ENCODE data around the gene CATSPERD.

CATSPERD gene

GRCh38 chr19:5789351-5789761, 68.9 kb downstream of the CATSPERD start:
- no peak for DNase-seq

DNA sequence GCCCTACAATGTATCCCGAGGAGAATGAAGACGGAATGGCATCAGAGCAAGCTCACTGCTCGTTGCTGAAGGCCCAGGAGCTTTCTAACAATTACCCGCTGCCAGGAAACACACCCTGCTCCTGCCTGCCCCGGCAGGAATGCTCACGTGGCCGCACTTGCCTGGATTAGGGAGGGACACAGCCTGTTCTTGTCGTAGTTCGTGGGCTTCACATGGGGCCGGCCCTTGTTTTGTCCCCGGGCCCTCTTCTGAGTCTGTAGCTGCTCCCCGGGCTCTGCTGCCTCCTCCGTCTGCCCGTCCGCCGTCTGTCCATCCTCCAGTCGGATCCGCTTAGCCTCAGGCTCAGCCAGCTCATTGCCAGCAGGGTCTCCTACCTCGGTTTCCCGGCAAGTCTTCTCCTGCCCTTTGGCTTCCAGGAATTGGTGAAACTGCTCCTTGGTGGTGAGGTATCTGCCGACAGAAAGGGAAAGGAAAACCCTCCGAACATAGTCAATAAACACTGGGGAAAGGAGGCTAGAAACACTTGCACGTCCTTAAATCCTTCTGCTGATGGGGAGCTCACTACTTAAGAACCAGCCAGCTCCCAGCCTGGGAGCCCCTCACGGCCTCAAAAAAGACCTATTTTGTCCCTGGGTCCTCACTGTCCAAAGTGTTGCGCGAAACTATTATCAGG, 69.6 kb downstream of the CATSPERD start:
- DNase-seq: no peak

DNA sequence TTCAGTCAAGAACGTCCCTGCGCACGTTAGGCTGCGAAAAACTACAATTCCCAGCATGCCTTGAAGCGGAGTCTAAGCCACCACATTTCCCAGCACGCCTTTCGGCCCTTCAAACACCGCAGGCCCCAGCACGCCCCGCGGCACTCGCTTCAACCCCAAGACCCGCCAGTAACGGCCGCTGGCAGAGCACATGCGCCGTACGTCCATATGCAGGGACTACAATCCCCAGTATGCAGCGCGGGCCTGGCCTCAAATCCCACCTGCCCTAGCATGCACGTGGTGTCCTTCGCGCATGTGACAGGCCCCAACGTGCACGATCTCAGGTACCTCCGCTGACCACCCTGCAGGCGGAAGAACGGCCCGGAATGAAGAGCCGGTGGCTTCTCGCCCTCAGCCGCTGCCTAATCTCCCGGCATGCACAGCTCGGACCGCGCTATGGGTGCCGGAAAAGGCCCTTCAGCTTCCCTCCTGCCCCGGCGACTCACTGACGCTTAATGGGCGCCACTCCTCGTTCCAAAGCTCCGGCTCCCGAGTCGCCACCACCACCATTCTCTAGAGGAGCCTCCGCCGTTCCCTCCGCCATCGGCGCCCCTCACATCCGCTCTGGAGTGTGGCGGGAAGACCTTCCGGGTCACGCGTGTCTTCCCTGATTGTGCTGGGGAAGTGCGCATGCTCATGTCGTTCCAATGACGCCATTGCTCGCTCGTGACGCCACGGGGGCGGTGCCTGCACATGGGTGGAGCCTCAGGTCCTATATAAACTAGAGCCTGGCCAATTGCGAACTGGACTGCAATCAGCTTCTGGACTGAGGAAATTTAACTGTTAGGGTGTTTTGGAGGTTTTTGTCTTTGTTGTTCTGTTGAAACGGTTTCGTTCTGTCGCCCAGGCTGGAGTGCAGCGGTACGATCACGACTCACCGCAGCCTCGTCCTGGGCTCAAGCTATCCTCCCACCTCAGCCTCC, 70.4 kb downstream of the CATSPERD start, which contains the start of gene DUS3L:
DUS3L (minus strand) TSS at position 605 of the 962 bp plus-strand sequence; CDS start at position 583, 22 bp downstream.
- peak; percentile 97 to 98 (median 97) for DNase-seq

GRCh38 chr19:5792224-5792623, 71.8 kb downstream of the CATSPERD start:
- no peak for DNase-seq

GRCh38 chr19:5793188-5793587, 72.8 kb downstream of the CATSPERD start:
- no peak for DNase-seq

GRCh38 chr19:5795382-5795919, 75.0 kb downstream of the CATSPERD start:
- DNase-seq: no peak

GRCh38 chr19:5798244-5798643, 77.8 kb downstream of the CATSPERD start:
- DNase-seq: no peak

GRCh38 chr19:5799247-5800241, 79.1 kb downstream of the CATSPERD start:
- no peak for DNase-seq

DNA sequence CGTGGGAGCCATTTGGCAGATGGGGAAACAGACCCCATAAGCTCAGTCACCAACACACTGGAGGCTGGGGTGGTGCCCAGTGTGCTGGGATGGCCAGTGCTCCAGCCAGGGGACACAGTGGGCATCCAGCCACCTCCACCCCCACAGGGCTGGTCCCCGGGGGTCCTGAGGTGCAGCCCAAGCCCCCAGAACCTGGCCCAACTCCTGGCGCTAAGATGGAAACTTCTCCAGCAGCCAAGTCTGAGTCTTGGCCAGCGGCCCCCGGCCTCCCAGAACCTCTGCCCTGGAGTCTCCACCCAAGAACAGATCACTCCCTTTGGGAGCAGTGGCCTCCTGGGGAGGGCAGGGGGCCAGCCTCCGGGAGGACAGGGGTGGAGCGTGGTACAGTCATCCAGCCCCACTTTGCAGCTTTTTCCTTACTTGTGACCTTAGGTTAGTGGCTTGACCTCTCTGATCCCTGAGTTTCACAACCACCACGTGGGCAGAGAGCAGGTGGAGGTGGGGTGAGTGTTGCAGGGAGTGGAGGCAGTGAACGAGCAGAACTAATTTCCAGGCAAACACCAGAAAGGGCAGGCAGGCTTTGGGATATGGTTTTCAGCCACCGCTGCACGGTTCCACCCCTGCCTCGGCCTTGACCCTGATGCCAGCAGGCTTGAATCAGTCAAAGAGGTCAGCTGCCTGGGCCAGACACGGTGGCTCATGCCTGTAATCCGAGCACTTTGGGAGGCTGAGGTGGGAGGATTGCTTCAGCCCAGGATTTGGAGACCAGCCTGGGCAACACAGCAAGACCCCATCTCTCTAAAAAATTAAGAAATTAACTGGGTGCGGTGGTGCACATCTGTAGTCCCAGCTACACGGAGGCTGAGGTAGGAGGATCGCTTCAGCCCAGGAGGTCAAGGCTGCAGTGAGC, 80.2 kb downstream of the CATSPERD start:
- no peak for DNase-seq

- no peak for DNase-seq
Observed at GRCh38 chr19:5801796-5802619, 81.6 kb downstream of the CATSPERD start.

DNA sequence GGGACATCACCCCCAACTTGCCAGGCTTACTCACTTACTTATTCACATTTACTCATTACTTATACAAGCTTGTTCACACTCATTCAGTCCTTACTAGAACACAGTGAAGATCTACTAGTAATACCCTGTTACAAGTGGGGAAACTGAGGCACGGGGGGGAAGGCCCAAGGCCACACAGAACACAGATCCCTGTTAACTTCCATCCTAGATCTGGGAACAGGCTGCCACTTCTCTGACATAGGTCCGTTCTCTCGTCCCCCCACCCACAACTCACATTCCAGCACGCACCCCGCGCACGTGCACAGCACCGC, 83.0 kb downstream of the CATSPERD start:
- no peak for DNase-seq

DNA sequence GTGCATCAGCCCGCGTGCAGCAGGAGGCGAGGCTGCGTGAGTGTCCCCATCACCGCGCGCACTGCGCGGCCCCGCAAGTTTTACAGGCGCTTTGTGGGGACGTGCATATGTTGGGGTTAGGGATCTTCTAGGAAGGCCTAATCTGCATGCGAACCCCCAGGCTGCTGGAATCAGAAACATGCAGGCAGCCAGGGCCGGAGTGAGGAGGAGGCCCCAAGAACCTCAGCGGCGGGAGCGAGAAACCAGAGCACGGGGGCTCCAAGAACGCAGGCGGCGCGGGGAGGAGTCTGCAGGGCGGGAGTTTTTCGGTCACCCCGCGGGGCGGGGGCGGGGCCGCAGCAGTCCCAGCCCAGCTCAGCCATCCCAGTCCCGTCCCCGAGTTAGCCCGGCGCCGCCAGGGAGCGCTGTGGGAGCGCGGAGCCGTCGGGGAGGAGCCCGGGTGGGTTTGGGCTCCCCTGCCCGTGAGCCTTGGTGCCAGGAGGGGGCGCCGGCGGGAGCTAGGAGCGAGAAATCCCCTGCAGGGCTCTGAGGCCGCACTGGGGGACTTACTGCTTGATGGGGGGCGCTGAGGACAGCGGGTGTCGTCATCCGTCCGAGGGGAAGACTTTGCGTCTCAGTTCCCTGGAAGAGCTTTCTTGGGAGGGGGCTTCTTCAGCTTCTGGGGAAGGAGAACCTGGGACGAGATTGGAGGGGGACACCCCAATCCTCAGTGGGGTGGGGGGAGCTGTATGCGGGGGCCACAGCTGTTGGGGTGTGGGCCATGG, 83.5 kb downstream of the CATSPERD start:
- DNase-seq: peak; percentile 93 to 98 (median 95)

- DNase-seq: peak in 2 of 3 donors; percentile 25 to 63
Observed at GRCh38 chr19:5804516-5805461, 84.4 kb downstream of the CATSPERD start, which contains the start of gene NRTN. Gene NRTN, plus strand, starts transcription at chr19:5805067. Its CDS starts 19,099 bp downstream, at chr19:5824166.

GRCh38 chr19:5805462-5806132, 85.2 kb downstream of the CATSPERD start:
- peak; percentile 47 to 82 (median 57) for DNase-seq

- no peak for DNase-seq
Observed at GRCh38 chr19:5806133-5806489, 85.7 kb downstream of the CATSPERD start.

DNA sequence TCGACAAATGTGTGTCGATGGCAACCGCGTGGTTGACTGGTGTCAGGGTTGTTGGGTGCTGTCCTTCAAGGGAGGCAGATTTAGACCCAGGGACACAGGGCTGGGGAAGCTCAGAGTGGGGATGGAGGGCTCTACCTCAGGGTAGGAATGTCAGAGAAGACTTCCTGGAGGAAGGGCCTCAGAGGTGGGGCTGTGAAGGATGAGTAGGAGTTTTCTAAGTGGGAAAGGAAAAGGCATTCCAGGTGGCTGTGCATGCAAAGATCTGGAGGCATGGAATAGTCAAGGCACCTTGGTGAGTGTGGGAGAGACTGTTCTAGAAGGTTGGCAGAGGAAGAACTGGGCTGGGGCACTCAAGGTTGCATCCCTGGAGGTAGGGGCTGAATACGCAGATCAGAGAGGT, 86.5 kb downstream of the CATSPERD start:
- DNase-seq: no peak

DNA sequence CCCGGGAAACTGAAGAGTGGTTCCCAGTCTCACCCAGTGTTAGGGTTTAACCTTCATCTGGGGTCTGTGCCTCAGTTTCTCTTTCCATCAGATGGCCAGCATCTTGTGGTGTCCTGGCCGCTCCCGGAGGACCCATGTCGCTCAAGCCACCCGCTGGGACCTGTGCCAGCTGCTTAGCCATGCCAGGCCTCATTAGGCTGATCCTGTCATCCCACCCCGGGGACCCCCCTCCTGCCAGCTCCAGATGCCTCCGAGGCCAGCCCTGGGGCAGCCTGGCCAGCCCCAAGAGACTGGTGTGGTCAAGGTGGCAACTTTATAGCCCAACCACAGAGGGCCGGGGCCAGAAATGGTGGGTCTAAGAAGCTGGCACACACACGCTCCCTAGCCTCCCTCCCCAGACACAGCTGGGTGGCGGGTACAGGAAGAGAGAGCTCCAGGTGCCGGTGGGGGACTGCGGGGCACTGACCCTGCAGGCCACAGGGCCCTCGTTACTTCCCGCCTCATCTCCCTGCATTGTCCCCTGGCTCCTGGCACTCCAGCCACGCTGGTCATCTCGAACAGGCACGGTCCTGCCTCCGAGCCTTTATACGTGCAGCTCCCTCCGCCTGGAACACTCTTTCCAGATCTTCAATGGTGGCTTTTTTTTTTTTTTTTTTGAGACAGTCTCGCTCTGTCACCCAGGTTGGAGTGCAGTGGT, 87.8 kb downstream of the CATSPERD start:
- DNase-seq: no peak
